NB4 (cell line): ENCODE data around the gene BMP3.

Experiments used
- DNase-seq: peaks from one replicate; pipeline ENCODE4 v3.0.0; 2010; ENCODE audit warnings: low read depth
- H3K4me3 ChIP-seq: one replicate; pipeline ENCODE4 v1.5.1; 2011; ENCODE audit warnings: mild to moderate bottlenecking, low read depth, low read length, moderate library complexity
- TF ChIP-seq, protein P1 (sequence below): IDR thresholded peaks from 2 replicates; pipeline ENCODE4 v1.6.1; 2011; ENCODE audit warnings: low read depth, low read length

The BMP3 gene

DNA sequence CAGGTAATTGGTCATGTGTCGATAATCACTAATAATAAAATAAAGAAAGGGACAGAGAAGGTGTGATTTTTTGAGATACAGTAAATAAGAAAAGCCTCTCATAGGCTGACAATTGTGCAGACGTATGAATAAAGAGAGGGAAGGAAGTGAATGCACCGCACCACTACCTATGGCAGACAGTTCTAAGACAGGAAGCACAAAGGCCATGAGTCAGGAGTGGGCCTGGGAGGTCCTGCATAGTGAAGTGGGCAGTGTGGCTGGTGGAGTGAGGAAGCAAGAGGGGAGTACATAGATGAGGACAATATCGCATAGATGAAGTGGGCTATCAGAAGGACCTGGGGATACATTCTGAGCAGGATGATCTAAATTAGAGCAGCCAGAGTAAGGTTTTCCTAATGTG is 75.6 kb downstream of the BMP3 start:
- no peak overlapping the region for H3K4me3 ChIP-seq
- TF ChIP-seq, protein P1, sequence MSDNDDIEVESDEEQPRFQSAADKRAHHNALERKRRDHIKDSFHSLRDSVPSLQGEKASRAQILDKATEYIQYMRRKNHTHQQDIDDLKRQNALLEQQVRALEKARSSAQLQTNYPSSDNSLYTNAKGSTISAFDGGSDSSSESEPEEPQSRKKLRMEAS = no peak
- DNase-seq = no peak
